K562 (cell line): Measurements from ENCODE around the gene FABP3. TPM values are rescaled to one million over a fixed set of nuclear protein-coding genes. Genes with fewer than 3 reads are reported as not detected.

Source experiments
- DPF2 ChIP-seq: fragments of 450-650 bp; IDR thresholded peaks from 2 replicates; pipeline ENCODE4 v1.6.1; 2016
- FOSL1 ChIP-seq: fragments of 200-800 bp; sonication (Bioruptor generic); conservative IDR thresholded peaks from 2 replicates; pipeline ENCODE4 v1.6.1; 2016; ENCODE audit warnings: missing genetic modification characterization, missing compliant biosample characterization
- IFI16 ChIP-seq: fragments of 250-450 bp; sonication (Bioruptor Pico); IDR thresholded peaks from 2 replicates; pipeline ENCODE4 v2.1.2; 2022; ENCODE audit warnings: mild to moderate bottlenecking, inconsistent platforms
- KDM1A ChIP-seq, 2 experiments: fragments of 450-650 bp; IDR thresholded peaks; 2 replicates each; pipeline ENCODE4 v1.6.1; 2016; ENCODE audit warnings: mild to moderate bottlenecking in 2 of 2
- MBD2 ChIP-seq: sonication (generic); IDR thresholded peaks from 2 replicates; pipeline ENCODE4 v1.6.1; 2016; ENCODE audit warnings: low read depth, borderline replicate concordance
- MCM5 ChIP-seq: fragments of 450-650 bp; IDR thresholded peaks from 2 replicates; pipeline ENCODE4 v1.6.1; 2016; ENCODE audit warnings: low read depth
- MTA2 ChIP-seq: fragments of 450-650 bp; IDR thresholded peaks from 2 replicates; pipeline ENCODE4 v1.6.1; 2016; ENCODE audit warnings: low read depth
- NFE2 ChIP-seq: IDR thresholded peaks from 2 replicates; pipeline ENCODE4 v1.6.1; 2014; ENCODE audit warnings: antibody characterized with exemption, low read depth
- NFXL1 ChIP-seq: fragments of 450-650 bp; formaldehyde crosslinking; IDR thresholded peaks from 2 replicates; pipeline ENCODE4 v1.4.0; 2021; ENCODE audit warnings: mild to moderate bottlenecking
- NR3C1 ChIP-seq: sonication (generic); formaldehyde crosslinking; IDR thresholded peaks from 2 replicates; pipeline ENCODE4 v1.8.1; 2022; ENCODE audit warnings: missing genetic modification reagents
- RAD51 ChIP-seq: fragments of 450-650 bp; IDR thresholded peaks from 2 replicates; pipeline ENCODE4 v1.7.1; 2016; ENCODE audit warnings: low read depth, mild to moderate bottlenecking, borderline replicate concordance
- RERE ChIP-seq: sonication (generic); formaldehyde crosslinking; IDR thresholded peaks from 2 replicates; pipeline ENCODE4 v1.8.0; 2023; ENCODE audit warnings: missing genetic modification reagents, mild to moderate bottlenecking, borderline replicate concordance
- RFX1 ChIP-seq: fragments of 450-650 bp; IDR thresholded peaks from 2 replicates; pipeline ENCODE4 v1.6.1; 2016; ENCODE audit warnings: mild to moderate bottlenecking, moderate library complexity
- RNF219 ChIP-seq: fragments of 250-450 bp; sonication (Bioruptor Pico); IDR thresholded peaks from 2 replicates; pipeline ENCODE4 v1.5.0; 2022; ENCODE audit warnings: mild to moderate bottlenecking
- SP2 ChIP-seq: IDR thresholded peaks from 2 replicates; pipeline ENCODE4 v1.6.1; 2011; ENCODE audit warnings: mild to moderate bottlenecking, low read depth, low read length, moderate library complexity; ENCODE audit not compliant: poor library complexity, severe bottlenecking; ENCODE audit errors: extremely low read depth
- SRSF3 ChIP-seq: fragments of 200-400 bp; formaldehyde crosslinking; IDR thresholded peaks from 2 replicates; pipeline ENCODE4 v1.6.1; 2016; ENCODE audit warnings: mild to moderate bottlenecking, low read length, moderate library complexity; ENCODE audit not compliant: insufficient read depth
- USF2 ChIP-seq: sonication (generic); formaldehyde crosslinking; IDR thresholded peaks from 2 replicates; pipeline ENCODE4 v1.5.0; 2020; ENCODE audit warnings: missing genetic modification reagents
- ZBTB1 ChIP-seq: sonication (generic); formaldehyde crosslinking; IDR thresholded peaks from 2 replicates; pipeline ENCODE4 v1.8.1; 2023; ENCODE audit warnings: missing genetic modification reagents, low read depth, mild to moderate bottlenecking, borderline replicate concordance
- ZBTB33 ChIP-seq: sonication (generic); formaldehyde crosslinking; IDR thresholded peaks from 2 replicates; pipeline ENCODE4 v1.8.1; 2023; ENCODE audit warnings: mild to moderate bottlenecking, missing genetic modification reagents
- ZNF12 ChIP-seq: sonication (generic); formaldehyde crosslinking; IDR thresholded peaks from 2 replicates; pipeline ENCODE4 v1.4.0; 2020; ENCODE audit warnings: mild to moderate bottlenecking, missing genetic modification reagents
- ZNF695 ChIP-seq: fragments of 450-650 bp; formaldehyde crosslinking; IDR thresholded peaks from 2 replicates; pipeline ENCODE4 v1.4.0; 2020; ENCODE audit warnings: mild to moderate bottlenecking, moderate library complexity
- polyA plus RNA-seq, 8 experiments: library from polyadenylated mRNA; depleted of rRNA in 4 of 8; stranded (reverse) in 5 of 8; unstranded in 3 of 8; fragments of >200 nt; fragmentation: Nextera tagmentation in 2 of 8; fragmentation: Illumina TruSeq in 1 of 8; extraction: Ambion mirVana in 2 of 8; extraction: Trizol in 1 of 8; gene quantifications; 2 replicates each; pipeline versions ENCODE4 v1.2.1 to v1.2.3, GENCODE V29; 2011 to 2014; ENCODE audit warnings: inconsistent platforms in 1 of 8, missing spikeins in 1 of 8
- total RNA-seq, 7 experiments: library from RNA; depleted of rRNA in 6 of 7; stranded (reverse); fragments of >200 nt in 6 of 7; fragmentation: Illumina TruSeq in 2 of 7; extraction: Trizol in 2 of 7; gene quantifications; 2 replicates each; pipeline versions ENCODE4 v1.2.1 to v1.2.3, GENCODE V29; 2011 to 2021; ENCODE audit warnings: low replicate concordance in 1 of 7

FABP3 gene
- total and polyA plus RNA-seq, 9 of the 15 experiments (the other 6 are each of a cell fraction or from before 2014, with no cell fraction given), result 0.22 TPM; not detected in 8

GRCh38 chr1:31354283-31354682, 18.6 kb downstream of the FABP3 start (continued):
- 0 out of 2 replicates have a peak, but pooled peaks have one; percentile 30 for TF ChIP-seq FOSL1 (tag)
- TF ChIP-seq RAD51, result peak; percentile 59; the same call in 1 of the 2 replicates
- no peak for TF ChIP-seq IFI16 (CRISPR knock-in tag)
- TF ChIP-seq ZBTB1 (CRISPR knock-in tag), result no peak
- TF ChIP-seq MTA2, result no peak
- TF ChIP-seq MCM5, result no peak
- 0 out of 2 replicates have a peak, but pooled peaks have one; percentile 22 for TF ChIP-seq USF2 (CRISPR knock-in tag)
- TF ChIP-seq NFXL1 (CRISPR knock-in tag), result no peak
- no peak for TF ChIP-seq MBD2
- no peak for TF ChIP-seq DPF2
- TF ChIP-seq KDM1A (IDR thresholded peaks at IDR 0.05), result no peak
- TF ChIP-seq ZNF695 (CRISPR knock-in tag), result no peak
- TF ChIP-seq ZNF12 (CRISPR knock-in tag), result no peak
- TF ChIP-seq RERE (CRISPR knock-in tag), result no peak
- no peak for TF ChIP-seq ZBTB33 (CRISPR knock-in tag)
- no peak for TF ChIP-seq NR3C1 (CRISPR knock-in tag)
- no peak for TF ChIP-seq RFX1
- TF ChIP-seq NFE2, result no peak
- no peak for TF ChIP-seq SP2
- no peak for TF ChIP-seq SRSF3
- no peak for TF ChIP-seq RNF219
